Liver (tissue), 9 donors: ENCODE measurements around the gene GPD2. TPM values are rescaled to one million over a fixed set of nuclear protein-coding genes. Genes with fewer than 3 reads are reported as not detected.

ENCODE experiments used
- DNase-seq: peaks from one replicate; pipeline ENCODE4 v3.0.0-alpha.2; 2017; ENCODE audit warnings: low spot score
- H3K27ac ChIP-seq, 2 donors: one replicate each; pipeline ENCODE4 v1.7.0; 2013; ENCODE audit warnings: inconsistent platforms in 2 of 2, low read length in 2 of 2, control low read depth in 1 of 2, low read depth in 1 of 2, mild to moderate bottlenecking in 1 of 2
- H3K27me3 ChIP-seq, 4 donors: one replicate each; pipeline versions ENCODE4 v1.6.1 to v1.7.0; 2013; ENCODE audit warnings: low read length in 3 of 4, inconsistent platforms in 1 of 4, mild to moderate bottlenecking in 1 of 4, moderate library complexity in 1 of 4; ENCODE audit not compliant: control insufficient read depth in 4 of 4, insufficient read depth in 4 of 4
- H3K36me3 ChIP-seq, 4 donors: one replicate each; pipeline versions ENCODE4 v1.6.1 to v1.7.0; 2013; ENCODE audit warnings: low read length in 3 of 4, mild to moderate bottlenecking in 3 of 4, low read depth in 1 of 4, moderate library complexity in 1 of 4; ENCODE audit not compliant: control insufficient read depth in 4 of 4, insufficient read depth in 3 of 4
- H3K4me1 ChIP-seq, 4 donors: one replicate each; pipeline versions ENCODE4 v1.6.1 to v1.7.0; 2013; ENCODE audit warnings: low read length in 3 of 4, mild to moderate bottlenecking in 3 of 4, moderate library complexity in 1 of 4; ENCODE audit not compliant: control insufficient read depth in 4 of 4, insufficient read depth in 4 of 4
- H3K4me3 ChIP-seq, 3 donors: one replicate each; pipeline versions ENCODE4 v1.6.1 to v1.7.0; 2013; ENCODE audit warnings: low read length in 3 of 3, control low read depth in 1 of 3, low read depth in 1 of 3, mild to moderate bottlenecking in 1 of 3
- H3K9ac ChIP-seq, 2 donors: one replicate each; pipeline ENCODE4 v1.7.0; 2013; ENCODE audit warnings: low read length in 2 of 2, mild to moderate bottlenecking in 2 of 2, moderate library complexity in 2 of 2, control low read depth in 1 of 2, low read depth in 1 of 2
- H3K9me3 ChIP-seq, 4 donors: one replicate each; pipeline versions ENCODE4 v1.6.1 to v1.7.0; 2013; ENCODE audit warnings: low read length in 3 of 4; ENCODE audit not compliant: control insufficient read depth in 4 of 4
- EGR1 ChIP-seq, 2 donors: IDR thresholded peaks; 2 replicates each; pipeline ENCODE4 v1.6.1; 2016 to 2018; ENCODE audit warnings: antibody characterized with exemption in 2 of 2, low read depth in 2 of 2
- FOXA1 ChIP-seq: IDR thresholded peaks from 2 replicates; pipeline ENCODE4 v1.6.1; 2016; ENCODE audit warnings: antibody characterized with exemption
- FOXA2 ChIP-seq: IDR thresholded peaks from 2 replicates; pipeline ENCODE4 v1.6.1; 2016; ENCODE audit warnings: antibody characterized with exemption
- GABPA ChIP-seq, 2 donors: IDR thresholded peaks in 1 of 2; conservative IDR thresholded peaks in 1 of 2; 2 replicates each; pipeline ENCODE4 v1.6.1; 2016; ENCODE audit warnings: antibody characterized with exemption in 2 of 2, mild to moderate bottlenecking in 1 of 2, moderate library complexity in 1 of 2
- HNF4A ChIP-seq, 2 donors: conservative IDR thresholded peaks; 2 replicates each; pipeline ENCODE4 v1.6.1; 2016; ENCODE audit warnings: antibody characterized with exemption in 2 of 2, mild to moderate bottlenecking in 2 of 2
- HNF4G ChIP-seq: IDR thresholded peaks from 2 replicates; pipeline ENCODE4 v1.6.1; 2016; ENCODE audit warnings: antibody characterized with exemption
- JUND ChIP-seq, 2 donors: IDR thresholded peaks; 2 replicates each; pipeline ENCODE4 v1.6.1; 2016; ENCODE audit warnings: antibody characterized with exemption in 2 of 2
- MAX ChIP-seq: IDR thresholded peaks from 2 replicates; pipeline ENCODE4 v1.6.1; 2016; ENCODE audit warnings: antibody characterized with exemption
- NR2F2 ChIP-seq: IDR thresholded peaks from 2 replicates; pipeline ENCODE4 v1.6.1; 2016; ENCODE audit warnings: antibody characterized with exemption
- RAD21 ChIP-seq, 2 donors: IDR thresholded peaks; 2 replicates each; pipeline ENCODE4 v1.6.1; 2016; ENCODE audit warnings: antibody characterized with exemption in 2 of 2, mild to moderate bottlenecking in 2 of 2
- REST ChIP-seq: IDR thresholded peaks from 2 replicates; pipeline ENCODE4 v1.6.1; 2016; ENCODE audit warnings: antibody characterized with exemption, mild to moderate bottlenecking
- RXRA ChIP-seq, 2 donors: IDR thresholded peaks; 2 replicates each; pipeline ENCODE4 v1.6.1; 2017 to 2018; ENCODE audit warnings: antibody characterized with exemption in 2 of 2, mild to moderate bottlenecking in 1 of 2
- SP1 ChIP-seq: IDR thresholded peaks from 2 replicates; pipeline ENCODE4 v1.6.1; 2018; ENCODE audit warnings: antibody characterized with exemption, mild to moderate bottlenecking
- TAF1 ChIP-seq: conservative IDR thresholded peaks from 2 replicates; pipeline ENCODE4 v1.6.1; 2016; ENCODE audit warnings: antibody characterized with exemption, mild to moderate bottlenecking
- YY1 ChIP-seq: IDR thresholded peaks from 2 replicates; pipeline ENCODE4 v1.6.1; 2016; ENCODE audit warnings: antibody characterized with exemption, mild to moderate bottlenecking
- WGBS: extraction: QIAGEN DNeasy Blood & Tissue Kit; methylation state at CpG from one replicate; pipeline ENCODE4 v1.1.7; 2013; 5-methylcytosine and 5-hydroxymethylcytosine counted together
- polyA plus RNA-seq, 2 donors: library from polyadenylated mRNA; stranded (reverse) in 1 of 2; unstranded in 1 of 2; fragments of 200-250 nt in 1 of 2; fragments of >200 nt in 1 of 2; fragmentation: Nextera tagmentation in 1 of 2; extraction: Ambion mirVana in 1 of 2; gene quantifications; one replicate each; pipeline versions ENCODE4 v1.2.1 to v1.2.3, GENCODE V29; 2013 to 2015
- total RNA-seq, 2 donors: library from RNA; depleted of rRNA; stranded (reverse); fragments of >200 nt; gene quantifications; one replicate each; pipeline ENCODE4 v1.2.3, GENCODE V29; 2014
- TF ChIP-seq, protein P1 (sequence below): IDR thresholded peaks from 2 replicates; pipeline ENCODE4 v1.6.1; 2016; ENCODE audit warnings: antibody characterized with exemption
- TF ChIP-seq, protein P2 (sequence below): IDR thresholded peaks from 2 replicates; pipeline ENCODE4 v1.6.1; 2016; ENCODE audit warnings: antibody characterized with exemption
- TF ChIP-seq, protein P3 (sequence below): fragments of 150-350 bp; IDR thresholded peaks from 2 replicates; pipeline ENCODE4 v1.5.1; 2017; ENCODE audit warnings: improper control_type of control experiment, low read depth, low read length; ENCODE audit not compliant: missing input control
- donor health status: healthy.
- donor health status: healthy.
- donor health status: healthy.
- donor health status: healthy.
- donor health status: healthy.

The GPD2 gene
- total and polyA plus RNA-seq, 4 donors, result 1.4 to 14.3 (median 6.1) TPM

- Histone ChIP-seq H3K4me1 (no peaks in the 10 kb centered on the region), H3K36me3 (no peaks in the 10 kb centered on the region), H3K9ac (no peak overlapping the region), H3K27me3 (no peaks in the 10 kb centered on the region), H3K4me3 (no peak overlapping the region), H3K27ac (no peak overlapping the region), H3K9me3 (no peaks in the 10 kb centered on the region)
- WGBS, result 92% methylated on average over 5 of the region's 5 CpGs
- no peak for DNase-seq
- no peak for TF ChIP-seq SP1
- TF ChIP-seq YY1, result no peak
- TF ChIP-seq JUND (IDR thresholded peaks at IDR 0.05), result no peak
- TF ChIP-seq RAD21 (IDR thresholded peaks at IDR 0.05), result no peak
- TF ChIP-seq REST, result no peak
- no peak for TF ChIP-seq GABPA (IDR thresholded peaks at IDR 0.05 in 1 of 2, conservative IDR thresholded peaks at IDR 0.05 in 1 of 2)
- no peak for TF ChIP-seq TAF1
- TF ChIP-seq, protein P1, sequence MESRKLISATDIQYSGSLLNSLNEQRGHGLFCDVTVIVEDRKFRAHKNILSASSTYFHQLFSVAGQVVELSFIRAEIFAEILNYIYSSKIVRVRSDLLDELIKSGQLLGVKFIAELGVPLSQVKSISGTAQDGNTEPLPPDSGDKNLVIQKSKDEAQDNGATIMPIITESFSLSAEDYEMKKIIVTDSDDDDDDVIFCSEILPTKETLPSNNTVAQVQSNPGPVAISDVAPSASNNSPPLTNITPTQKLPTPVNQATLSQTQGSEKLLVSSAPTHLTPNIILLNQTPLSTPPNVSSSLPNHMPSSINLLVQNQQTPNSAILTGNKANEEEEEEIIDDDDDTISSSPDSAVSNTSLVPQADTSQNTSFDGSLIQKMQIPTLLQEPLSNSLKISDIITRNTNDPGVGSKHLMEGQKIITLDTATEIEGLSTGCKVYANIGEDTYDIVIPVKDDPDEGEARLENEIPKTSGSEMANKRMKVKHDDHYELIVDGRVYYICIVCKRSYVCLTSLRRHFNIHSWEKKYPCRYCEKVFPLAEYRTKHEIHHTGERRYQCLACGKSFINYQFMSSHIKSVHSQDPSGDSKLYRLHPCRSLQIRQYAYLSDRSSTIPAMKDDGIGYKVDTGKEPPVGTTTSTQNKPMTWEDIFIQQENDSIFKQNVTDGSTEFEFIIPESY, result no peak
- no peak for TF ChIP-seq HNF4A (conservative IDR thresholded peaks at IDR 0.05)
- no peak for TF ChIP-seq NR2F2
- no peak for TF ChIP-seq HNF4G
- no peak for TF ChIP-seq FOXA1
- TF ChIP-seq FOXA2, result no peak
- TF ChIP-seq MAX, result no peak
- no peak for TF ChIP-seq RXRA (IDR thresholded peaks at IDR 0.05)
- TF ChIP-seq, protein P2, sequence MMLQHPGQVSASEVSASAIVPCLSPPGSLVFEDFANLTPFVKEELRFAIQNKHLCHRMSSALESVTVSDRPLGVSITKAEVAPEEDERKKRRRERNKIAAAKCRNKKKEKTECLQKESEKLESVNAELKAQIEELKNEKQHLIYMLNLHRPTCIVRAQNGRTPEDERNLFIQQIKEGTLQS, result no peak
- TF ChIP-seq, protein P3, sequence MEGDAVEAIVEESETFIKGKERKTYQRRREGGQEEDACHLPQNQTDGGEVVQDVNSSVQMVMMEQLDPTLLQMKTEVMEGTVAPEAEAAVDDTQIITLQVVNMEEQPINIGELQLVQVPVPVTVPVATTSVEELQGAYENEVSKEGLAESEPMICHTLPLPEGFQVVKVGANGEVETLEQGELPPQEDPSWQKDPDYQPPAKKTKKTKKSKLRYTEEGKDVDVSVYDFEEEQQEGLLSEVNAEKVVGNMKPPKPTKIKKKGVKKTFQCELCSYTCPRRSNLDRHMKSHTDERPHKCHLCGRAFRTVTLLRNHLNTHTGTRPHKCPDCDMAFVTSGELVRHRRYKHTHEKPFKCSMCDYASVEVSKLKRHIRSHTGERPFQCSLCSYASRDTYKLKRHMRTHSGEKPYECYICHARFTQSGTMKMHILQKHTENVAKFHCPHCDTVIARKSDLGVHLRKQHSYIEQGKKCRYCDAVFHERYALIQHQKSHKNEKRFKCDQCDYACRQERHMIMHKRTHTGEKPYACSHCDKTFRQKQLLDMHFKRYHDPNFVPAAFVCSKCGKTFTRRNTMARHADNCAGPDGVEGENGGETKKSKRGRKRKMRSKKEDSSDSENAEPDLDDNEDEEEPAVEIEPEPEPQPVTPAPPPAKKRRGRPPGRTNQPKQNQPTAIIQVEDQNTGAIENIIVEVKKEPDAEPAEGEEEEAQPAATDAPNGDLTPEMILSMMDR, result no peak
- no peak for TF ChIP-seq EGR1 (IDR thresholded peaks at IDR 0.05; ENCODE audit: low read depth in 2 of 2)
These were observed 44.2 kb downstream of the GPD2 start for GRCh38 chr2:156480376-156480775.

GRCh38 chr2:156481312-156481711, 45.1 kb downstream of the GPD2 start:
- Histone ChIP-seq H3K27me3 (no peaks in the 10 kb centered on the region), H3K9ac (no peak overlapping the region), H3K36me3 (no peaks in the 10 kb centered on the region), H3K9me3 (no peaks in the 10 kb centered on the region), H3K4me3 (no peak overlapping the region), H3K4me1 (no peaks in the 10 kb centered on the region), H3K27ac (no peak overlapping the region)
- no peak for DNase-seq
- TF ChIP-seq HNF4G (no peak), FOXA2 (no peak), MAX (no peak), GABPA (IDR thresholded peaks at IDR 0.05 in 1 of 2, conservative IDR thresholded peaks at IDR 0.05 in 1 of 2) (no peak), SP1 (no peak), YY1 (no peak), REST (no peak)
- TF ChIP-seq, protein P2, result no peak
- TF ChIP-seq, protein P3, result no peak
